Epithelial cell of esophagus (primary cell): Measurements from ENCODE around the gene RNF151.

Source experiments
- DNase-seq: peaks from one replicate; pipeline ENCODE4 v3.0.0; 2010; ENCODE audit warnings: low read depth
- H3K4me3 ChIP-seq: 2 replicates; pipeline ENCODE4 v1.5.1; 2011; ENCODE audit warnings: mild to moderate bottlenecking, low read length, control low read depth
- TF ChIP-seq, protein P1 (sequence below): IDR thresholded peaks from 2 replicates; pipeline ENCODE4 v1.5.1; 2011; ENCODE audit warnings: low read depth, mild to moderate bottlenecking, low read length, control low read depth, inconsistent platforms; ENCODE audit not compliant: insufficient read depth; ENCODE audit errors: missing control alignments

Gene RNF151

DNA sequence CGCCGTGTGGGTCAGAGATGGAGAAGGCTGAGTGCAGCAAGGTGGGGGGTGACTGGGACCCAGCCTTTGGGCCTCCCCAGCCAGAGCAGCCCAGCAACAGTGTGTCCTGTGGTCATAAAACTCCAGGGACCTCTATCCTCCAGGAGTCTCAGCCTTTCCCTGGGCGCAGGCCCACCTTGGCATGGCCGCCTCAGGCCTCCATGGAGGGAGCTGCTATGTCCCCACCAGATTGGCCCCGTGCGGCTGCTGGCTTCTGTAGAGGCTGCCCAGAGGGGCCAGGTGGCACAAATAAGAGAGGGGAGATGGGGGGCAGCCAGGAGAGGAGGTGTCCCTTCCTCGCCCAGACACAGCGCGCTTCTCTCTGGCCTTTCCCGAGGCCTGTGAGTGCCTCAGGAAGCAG, 20.5 kb downstream of the RNF151 start:
- TF ChIP-seq, protein P1, sequence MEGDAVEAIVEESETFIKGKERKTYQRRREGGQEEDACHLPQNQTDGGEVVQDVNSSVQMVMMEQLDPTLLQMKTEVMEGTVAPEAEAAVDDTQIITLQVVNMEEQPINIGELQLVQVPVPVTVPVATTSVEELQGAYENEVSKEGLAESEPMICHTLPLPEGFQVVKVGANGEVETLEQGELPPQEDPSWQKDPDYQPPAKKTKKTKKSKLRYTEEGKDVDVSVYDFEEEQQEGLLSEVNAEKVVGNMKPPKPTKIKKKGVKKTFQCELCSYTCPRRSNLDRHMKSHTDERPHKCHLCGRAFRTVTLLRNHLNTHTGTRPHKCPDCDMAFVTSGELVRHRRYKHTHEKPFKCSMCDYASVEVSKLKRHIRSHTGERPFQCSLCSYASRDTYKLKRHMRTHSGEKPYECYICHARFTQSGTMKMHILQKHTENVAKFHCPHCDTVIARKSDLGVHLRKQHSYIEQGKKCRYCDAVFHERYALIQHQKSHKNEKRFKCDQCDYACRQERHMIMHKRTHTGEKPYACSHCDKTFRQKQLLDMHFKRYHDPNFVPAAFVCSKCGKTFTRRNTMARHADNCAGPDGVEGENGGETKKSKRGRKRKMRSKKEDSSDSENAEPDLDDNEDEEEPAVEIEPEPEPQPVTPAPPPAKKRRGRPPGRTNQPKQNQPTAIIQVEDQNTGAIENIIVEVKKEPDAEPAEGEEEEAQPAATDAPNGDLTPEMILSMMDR, result no peak
- DNase-seq, result no peak
- no peak overlapping the region for H3K4me3 ChIP-seq

DNA sequence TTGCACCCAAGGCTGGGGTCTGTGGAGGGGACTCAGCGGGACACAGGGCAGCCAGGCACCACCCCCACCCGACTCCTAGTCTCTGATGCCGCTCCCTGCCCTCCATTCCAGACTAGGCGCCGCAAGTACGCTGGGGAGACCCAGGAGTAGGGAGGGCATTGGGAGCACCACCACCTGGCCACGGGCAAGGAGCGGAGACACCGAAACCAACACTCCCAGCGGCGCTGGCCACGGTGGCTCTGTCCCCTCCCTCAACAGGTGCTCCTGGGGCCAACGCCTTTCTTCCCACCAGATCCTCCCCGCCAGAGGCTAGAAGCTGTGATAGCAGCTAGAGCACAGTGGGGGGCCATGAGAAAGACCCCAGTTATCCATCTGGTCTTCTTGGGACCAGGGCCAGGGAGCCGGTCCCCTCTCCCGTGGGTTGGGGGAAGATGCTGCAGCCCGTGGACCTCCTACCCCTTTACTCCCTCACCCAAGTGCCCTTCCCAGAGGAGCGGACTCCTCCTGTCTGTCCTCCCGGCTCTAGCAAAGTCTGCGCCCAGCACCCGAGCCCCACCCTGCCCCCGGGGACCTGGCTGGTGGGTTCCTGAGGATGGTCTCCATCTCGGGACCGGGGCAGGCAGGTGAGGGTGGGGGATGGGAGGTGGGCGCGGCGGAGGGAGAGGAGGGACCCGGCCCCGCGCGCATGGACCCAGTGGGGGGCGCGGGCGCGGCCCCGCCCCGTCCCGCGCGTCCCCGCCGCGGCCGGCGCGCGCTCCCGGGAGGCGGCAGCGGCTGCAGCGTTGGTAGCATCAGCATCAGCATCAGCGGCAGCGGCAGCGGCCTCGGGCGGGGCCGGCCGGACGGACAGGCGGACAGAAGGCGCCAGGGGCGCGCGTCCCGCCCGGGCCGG, 22.8 kb downstream of the RNF151 start, which contains the start of gene SYNGR3:
Gene SYNGR3 (plus strand): TSS at position 762 of the 892 bp plus-strand sequence. CDS start 133 bp downstream, outside the sequence.
- DNase-seq, result no peak
- TF ChIP-seq, protein P1, result no peak
- no peak within 1 kb of the TSS for H3K4me3 ChIP-seq

DNA sequence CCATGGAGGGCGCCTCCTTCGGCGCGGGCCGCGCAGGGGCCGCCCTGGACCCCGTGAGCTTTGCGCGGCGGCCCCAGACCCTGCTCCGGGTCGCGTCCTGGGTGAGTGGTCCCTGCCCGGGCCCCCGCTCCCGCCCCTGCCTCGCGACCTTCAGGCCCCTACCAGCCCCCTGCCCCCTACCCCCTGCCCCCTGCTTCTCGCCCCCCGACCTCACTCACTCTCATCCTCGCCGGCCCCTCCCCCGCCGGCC, 23.4 kb downstream of the RNF151 start:
- no peak for DNase-seq
- H3K4me3 ChIP-seq, result no peak overlapping the region
- TF ChIP-seq, protein P1, result no peak

DNA sequence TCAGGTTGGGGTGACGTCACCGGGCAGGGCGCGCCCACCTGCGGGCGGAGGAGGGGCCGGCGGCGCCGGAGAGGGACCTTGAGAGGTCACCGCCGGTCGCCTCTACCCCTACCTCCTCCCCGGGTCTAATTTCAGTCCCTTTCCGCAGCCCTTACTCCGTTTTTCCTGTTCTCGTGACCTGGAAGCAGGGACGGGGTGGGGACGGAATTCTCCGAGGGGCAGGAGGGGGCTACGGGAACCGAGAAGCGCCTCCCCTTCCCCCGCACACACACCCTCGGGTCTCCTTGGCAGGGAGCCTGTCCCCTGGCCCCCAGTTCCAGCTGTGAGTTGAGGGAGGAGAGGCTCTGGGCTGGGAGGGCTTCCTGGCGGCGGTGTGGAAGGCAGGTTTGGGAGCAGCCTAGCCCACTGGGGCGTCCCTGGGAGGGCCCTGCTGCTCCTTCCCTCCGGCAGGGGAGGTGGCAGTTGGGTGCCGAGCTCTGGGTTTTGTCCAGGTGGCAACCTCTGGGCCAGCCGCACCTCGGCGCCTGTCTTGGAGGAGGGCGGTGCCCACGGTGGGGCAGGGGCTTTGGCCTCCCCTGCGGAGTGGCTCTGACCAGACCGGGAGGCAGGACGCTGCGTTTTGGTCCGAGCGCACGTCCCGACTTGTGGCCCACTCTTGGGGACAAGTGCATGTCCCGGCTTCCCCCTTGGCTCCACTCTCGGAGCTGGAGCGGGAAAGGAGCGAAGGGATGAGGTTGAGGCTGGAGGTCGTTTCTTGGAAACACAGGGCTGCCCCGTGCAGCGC, 23.9 kb downstream of the RNF151 start:
- no peak for DNase-seq
- no peak overlapping the region for H3K4me3 ChIP-seq
- TF ChIP-seq, protein P1, result no peak

DNA sequence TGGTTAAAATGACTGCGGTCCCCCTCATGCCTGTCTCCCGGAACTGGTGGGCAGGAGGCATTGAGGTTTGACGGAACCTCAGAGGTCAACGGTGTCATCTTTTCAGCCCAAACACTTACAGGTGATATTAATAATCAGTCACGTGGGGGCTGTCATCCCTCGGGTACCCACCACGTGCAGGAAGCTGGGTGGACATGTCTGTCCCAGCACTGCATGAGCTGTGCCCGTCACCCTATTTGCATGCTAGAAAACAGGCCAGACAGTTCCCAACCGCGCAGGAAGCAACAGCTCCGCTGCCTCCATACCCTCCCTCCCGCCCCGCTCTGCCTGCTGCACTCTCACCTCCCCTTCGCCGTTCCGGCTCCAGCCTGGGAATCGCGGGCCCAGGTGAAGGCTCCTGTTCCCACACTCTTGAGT, 24.5 kb downstream of the RNF151 start:
- TF ChIP-seq, protein P1, result no peak
- no peak for DNase-seq
- no peak overlapping the region for H3K4me3 ChIP-seq

DNA sequence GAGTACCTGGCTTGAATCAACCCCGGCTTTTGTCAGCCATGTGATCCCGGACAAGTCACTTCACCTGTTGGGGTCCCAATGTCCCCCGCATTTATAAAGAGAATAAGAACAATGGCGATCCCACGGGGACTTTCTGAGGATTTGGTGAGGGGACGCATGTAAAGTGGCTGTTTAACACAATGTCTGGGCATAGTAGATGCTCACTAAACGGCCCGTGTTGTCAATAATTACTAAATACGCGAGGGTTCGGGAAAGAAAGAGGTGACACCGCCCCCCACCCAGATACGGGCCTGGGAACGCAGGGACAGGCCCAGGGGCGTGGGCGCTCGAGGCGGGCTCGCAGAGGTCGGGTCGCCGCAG, 24.9 kb downstream of the RNF151 start:
- TF ChIP-seq, protein P1, result no peak
- H3K4me3 ChIP-seq, result no peak overlapping the region

More for the DNA sequence above, 24.9 kb downstream of the RNF151 start:
- DNase-seq, result no peak
